H9 (cell line): ENCODE measurements around the gene GHR. TPM values are rescaled to one million over a fixed set of nuclear protein-coding genes. Genes with fewer than 3 reads are reported as not detected.

Experiments
- DNase-seq: peaks from one replicate; pipeline ENCODE4 v3.0.0-alpha.2; 2017
- H2AFZ ChIP-seq: one replicate; pipeline ENCODE4 v1.6.1; 2013; ENCODE audit warnings: mild to moderate bottlenecking, low read length, control low read depth, moderate library complexity
- H2AK5ac ChIP-seq: 2 replicates; pipeline ENCODE4 v1.6.1; 2013; ENCODE audit warnings: low read length, control low read depth, mixed read lengths; ENCODE audit not compliant: insufficient read length
- H2BK120ac ChIP-seq: one replicate; pipeline ENCODE4 v1.6.1; 2013; ENCODE audit warnings: low read depth, mild to moderate bottlenecking, low read length, control low read depth, inconsistent platforms; ENCODE audit not compliant: poor library complexity, severe bottlenecking
- H2BK12ac ChIP-seq: 2 replicates; pipeline ENCODE4 v1.6.1; 2013; ENCODE audit warnings: low read length, control low read depth, mixed read lengths, low read depth; ENCODE audit not compliant: insufficient read length
- H2BK15ac ChIP-seq: 2 replicates; pipeline ENCODE4 v1.6.1; 2013; ENCODE audit warnings: low read depth, low read length, control low read depth
- H2BK20ac ChIP-seq: one replicate; pipeline ENCODE4 v1.6.1; 2013; ENCODE audit warnings: low read depth, mild to moderate bottlenecking, low read length, control low read depth, inconsistent platforms; ENCODE audit not compliant: poor library complexity, severe bottlenecking
- H2BK5ac ChIP-seq: 2 replicates; pipeline ENCODE4 v1.6.1; 2013; ENCODE audit warnings: low read length, control low read depth, mixed read lengths; ENCODE audit not compliant: insufficient read length
- H3K14ac ChIP-seq: 2 replicates; pipeline ENCODE4 v1.6.1; 2013; ENCODE audit warnings: low read length, control low read depth; ENCODE audit not compliant: insufficient read depth
- H3K18ac ChIP-seq: 2 replicates; pipeline ENCODE4 v1.6.1; 2013; ENCODE audit warnings: low read depth, mild to moderate bottlenecking, mixed read lengths, low read length, control low read depth; ENCODE audit not compliant: insufficient read length
- H3K23ac ChIP-seq: 2 replicates; pipeline ENCODE4 v1.6.1; 2013; ENCODE audit warnings: low read length, control low read depth, mixed read lengths, low read depth; ENCODE audit not compliant: insufficient read length
- H3K23me2 ChIP-seq: 2 replicates; pipeline ENCODE4 v1.6.1; 2013; ENCODE audit warnings: low read depth, mild to moderate bottlenecking, mixed read lengths, low read length, control low read depth; ENCODE audit not compliant: insufficient read length, poor library complexity, severe bottlenecking
- H3K27ac ChIP-seq: 2 replicates; pipeline ENCODE4 v1.5.1; 2013; ENCODE audit warnings: low read length, control low read depth, mixed read lengths, low read depth; ENCODE audit not compliant: insufficient read length
- H3K27me3 ChIP-seq: 2 replicates; pipeline ENCODE4 v1.6.1; 2013; ENCODE audit warnings: low read length, control low read depth, inconsistent platforms; ENCODE audit not compliant: insufficient read depth
- H3K4ac ChIP-seq: 2 replicates; pipeline ENCODE4 v1.6.1; 2013; ENCODE audit warnings: low read depth, mild to moderate bottlenecking, control low read depth, inconsistent platforms, low read length, moderate library complexity
- H3K4me1 ChIP-seq: 2 replicates; pipeline ENCODE4 v1.6.1; 2013; ENCODE audit warnings: low read length, control low read depth, inconsistent platforms; ENCODE audit not compliant: insufficient read depth
- H3K4me2 ChIP-seq: 2 replicates; pipeline ENCODE4 v1.6.1; 2013; ENCODE audit warnings: low read length, control low read depth, mixed read lengths; ENCODE audit not compliant: insufficient read length, insufficient read depth
- H3K56ac ChIP-seq: 2 replicates; pipeline ENCODE4 v1.6.1; 2013; ENCODE audit warnings: low read depth, mild to moderate bottlenecking, mixed read lengths, low read length, control low read depth; ENCODE audit not compliant: insufficient read length
- H3K79me1 ChIP-seq: 2 replicates; pipeline ENCODE4 v1.6.1; 2013; ENCODE audit warnings: low read depth, mild to moderate bottlenecking, moderate library complexity, low read length, control low read depth, inconsistent platforms; ENCODE audit not compliant: insufficient read depth, poor library complexity, severe bottlenecking
- H3K79me2 ChIP-seq: 2 replicates; pipeline ENCODE4 v1.6.1; 2013; ENCODE audit warnings: low read length, control low read depth, inconsistent platforms; ENCODE audit not compliant: insufficient read depth
- H3K9ac ChIP-seq: 2 replicates; pipeline ENCODE4 v1.6.1; 2013; ENCODE audit warnings: low read length, control low read depth, mixed read lengths; ENCODE audit not compliant: insufficient read length; ENCODE audit errors: extremely low read depth
- H3K9me3 ChIP-seq: one replicate; pipeline ENCODE4 v1.6.1; 2013; ENCODE audit warnings: low read depth, low read length, inconsistent platforms; ENCODE audit not compliant: control insufficient read depth
- H3T11ph ChIP-seq: one replicate; pipeline ENCODE4 v1.6.1; 2013; ENCODE audit warnings: mild to moderate bottlenecking, low read length, control low read depth, inconsistent platforms
- H4K20me1 ChIP-seq: one replicate; pipeline ENCODE4 v1.6.1; 2013; ENCODE audit not compliant: control insufficient read depth, insufficient read length, insufficient read depth
- H4K5ac ChIP-seq: 2 replicates; pipeline ENCODE4 v1.6.1; 2013; ENCODE audit warnings: low read depth, mild to moderate bottlenecking, mixed read lengths, low read length, control low read depth; ENCODE audit not compliant: insufficient read length
- H4K8ac ChIP-seq: replicated peaks from 2 replicates; pipeline ENCODE4 v1.6.1; 2013; ENCODE audit warnings: low read length, control low read depth, mixed read lengths, low read depth; ENCODE audit not compliant: insufficient read length
- H4K91ac ChIP-seq: 2 replicates; pipeline ENCODE4 v1.6.1; 2013; ENCODE audit warnings: low read depth, mild to moderate bottlenecking, moderate library complexity, mixed read lengths, low read length, control low read depth; ENCODE audit not compliant: insufficient read length
- H3K27ac Mint-ChIP-seq, 3 experiments: 2 replicates in 2 of 3; 3 replicates in 1 of 3; pipeline ENCODE4 v1.8.0; 2020 to 2021; ENCODE audit warnings: mixed read lengths in 3 of 3, mild to moderate bottlenecking in 1 of 3, moderate library complexity in 1 of 3
- H3K27me3 Mint-ChIP-seq: 2 replicates; pipeline ENCODE4 v1.8.0; 2021; ENCODE audit warnings: low read depth, mild to moderate bottlenecking, moderate library complexity, mixed read lengths
- H3K36me3 Mint-ChIP-seq, 3 experiments: 2 replicates in 2 of 3; 3 replicates in 1 of 3; pipeline ENCODE4 v1.8.0; 2020 to 2021; ENCODE audit warnings: low read depth in 3 of 3, mixed read lengths in 3 of 3; ENCODE audit not compliant: insufficient read depth in 1 of 3
- H3K4me1 Mint-ChIP-seq, 2 experiments: 2 replicates each; pipeline ENCODE4 v1.8.0; 2020; ENCODE audit warnings: mixed read lengths in 2 of 2
- H3K4me3 Mint-ChIP-seq, 2 experiments: 2 replicates in 1 of 2; 3 replicates in 1 of 2; pipeline ENCODE4 v1.8.0; 2020 to 2021; ENCODE audit warnings: mild to moderate bottlenecking in 2 of 2, mixed read lengths in 2 of 2, moderate library complexity in 1 of 2
- H3K9me3 Mint-ChIP-seq, 2 experiments: 2 replicates in 1 of 2; 3 replicates in 1 of 2; pipeline ENCODE4 v1.8.0; 2020; ENCODE audit warnings: mild to moderate bottlenecking in 2 of 2, mixed read lengths in 2 of 2, moderate library complexity in 1 of 2
- CTCF ChIP-seq: fragments of 200-600 bp; sonication (generic); conservative IDR thresholded peaks from 3 replicates; pipeline ENCODE4 v1.8.0; 2021; ENCODE audit warnings: antibody characterized with exemption, mild to moderate bottlenecking
- WGBS: extraction: QIAGEN DNeasy Blood & Tissue Kit; methylation state at CpG from one replicate; pipeline ENCODE4 v1.1.7; 2013; ENCODE audit warnings: missing lambda C conversion rate, low lambda C conversion rate, mixed read lengths; ENCODE audit not compliant: insufficient read length; ENCODE audit errors: extremely low coverage; 5-methylcytosine and 5-hydroxymethylcytosine counted together
- total RNA-seq: library from RNA; stranded (reverse); gene quantifications from 2 replicates; pipeline ENCODE4 v1.2.1, GENCODE V29; 2021

The GHR gene
- total RNA-seq, 1 experiment from 2014 or later = 0.20 TPM

- no peaks in the 10 kb centered on the region for H3K79me2 ChIP-seq
- no peak for TF ChIP-seq CTCF
- no peak overlapping the region for H3K14ac ChIP-seq
- no peak overlapping the region for H3K4me2 ChIP-seq
- H4K5ac ChIP-seq = no peak overlapping the region
- no peaks in the 10 kb centered on the region for H3K79me1 ChIP-seq
- H3T11ph ChIP-seq = no peak overlapping the region
- Mint-ChIP-seq H3K4me1 (peaks cover 2 to 4% of the 10 kb centered on the region in 2 experiments; a peak in 2 of 4 replicates), H3K4me3 (no peak overlapping the region), H3K27ac (no peak overlapping the region; a peak in 1 of 7 replicates), H3K27me3 (no peaks in the 10 kb centered on the region), H3K36me3 (no peaks in the 10 kb centered on the region; a peak in 3 of 7 replicates), H3K9me3 (peaks cover 0 to 3% of the 10 kb centered on the region in 2 experiments; a peak in 1 of 5 replicates)
- no peak overlapping the region for H3K23ac ChIP-seq
- no peak overlapping the region for H2AFZ ChIP-seq
- H4K91ac ChIP-seq = no peak overlapping the region
- no peaks in the 10 kb centered on the region for H3K4me1 ChIP-seq
- no peak overlapping the region for H2BK12ac ChIP-seq
- no peak overlapping the region for H2BK5ac ChIP-seq
- no peak overlapping the region for H2BK120ac ChIP-seq
- no peaks in the 10 kb centered on the region for H4K20me1 ChIP-seq
- no peak overlapping the region for H4K8ac ChIP-seq
- H3K23me2 ChIP-seq = no peaks in the 10 kb centered on the region
- H3K27ac ChIP-seq = no peak overlapping the region
- no peak overlapping the region for H2BK15ac ChIP-seq
- WGBS = no CpG with 5 or more reads among the region's 13 CpGs
- no peak overlapping the region for H3K18ac ChIP-seq
- no peak overlapping the region for H2BK20ac ChIP-seq
- H3K9me3 ChIP-seq = no peaks in the 10 kb centered on the region
- no peak overlapping the region for H3K9ac ChIP-seq
- no peak overlapping the region for H3K4ac ChIP-seq
- no peak overlapping the region for H2AK5ac ChIP-seq
- H3K56ac ChIP-seq = no peak overlapping the region
- H3K27me3 ChIP-seq = no peaks in the 10 kb centered on the region
- no peak for DNase-seq
These were observed 159.5 kb downstream of the GHR start for GRCh38 chr5:42582723-42583122.
